ENCODE results near the gene TNK1.

DNA sequence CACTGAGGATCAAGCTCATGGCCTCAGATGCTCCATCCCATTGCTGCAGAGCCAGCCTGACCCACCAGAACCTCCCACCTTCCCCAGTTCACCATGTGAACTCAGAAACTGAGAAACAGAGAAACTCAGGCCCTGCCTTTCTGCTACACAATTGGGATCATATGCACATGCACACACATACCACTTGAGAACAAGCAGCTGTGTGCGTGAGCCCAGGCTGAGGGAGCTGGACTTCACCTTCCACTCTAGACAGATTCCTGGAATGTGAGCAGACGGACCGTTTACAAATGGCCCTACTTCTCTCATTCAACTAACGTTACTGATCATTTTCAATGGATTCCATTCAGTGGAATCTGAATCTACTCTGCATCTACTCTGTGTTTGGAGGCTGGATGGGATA is 42.8 kb downstream of the TNK1 start:
- TF ChIP-seq CTCF (IDR thresholded peaks at IDR 0.05; ENCODE audit: extremely low read depth in 1 of 2, insufficient read depth in 1 of 2, low read depth in 1 of 2, low read length in 2 of 2) (no peak), POLR2A (IDR thresholded peaks at IDR 0.05; ENCODE audit: low read depth, low read length) (no peak), EZH2 (IDR thresholded peaks at IDR 0.05; ENCODE audit: borderline replicate concordance, low read depth, low read length, severe bottlenecking) (no peak), MAX (IDR thresholded peaks at IDR 0.05; ENCODE audit: insufficient read depth, insufficient read length) (no peak), FOS (IDR thresholded peaks at IDR 0.05; ENCODE audit: borderline replicate concordance, insufficient read depth, low read length) (no peak), MYC (IDR thresholded peaks at IDR 0.05; ENCODE audit: low read depth, low read length) (no peak), POLR2AphosphoS5 (IDR thresholded peaks at IDR 0.05; ENCODE audit: insufficient read depth, low read depth, low read length) (no peak)
